ENCODE data around the gene ARID5B. TPM values are rescaled to one million over a fixed set of nuclear protein-coding genes. Genes with fewer than 3 reads are reported as not detected.
A peak's percentile ranks its signal among the peaks of the same experiment; 100 is the strongest.

The ARID5B gene
- total RNA-seq, 1 experiment from 2014 or later = 15.7 TPM

DNA sequence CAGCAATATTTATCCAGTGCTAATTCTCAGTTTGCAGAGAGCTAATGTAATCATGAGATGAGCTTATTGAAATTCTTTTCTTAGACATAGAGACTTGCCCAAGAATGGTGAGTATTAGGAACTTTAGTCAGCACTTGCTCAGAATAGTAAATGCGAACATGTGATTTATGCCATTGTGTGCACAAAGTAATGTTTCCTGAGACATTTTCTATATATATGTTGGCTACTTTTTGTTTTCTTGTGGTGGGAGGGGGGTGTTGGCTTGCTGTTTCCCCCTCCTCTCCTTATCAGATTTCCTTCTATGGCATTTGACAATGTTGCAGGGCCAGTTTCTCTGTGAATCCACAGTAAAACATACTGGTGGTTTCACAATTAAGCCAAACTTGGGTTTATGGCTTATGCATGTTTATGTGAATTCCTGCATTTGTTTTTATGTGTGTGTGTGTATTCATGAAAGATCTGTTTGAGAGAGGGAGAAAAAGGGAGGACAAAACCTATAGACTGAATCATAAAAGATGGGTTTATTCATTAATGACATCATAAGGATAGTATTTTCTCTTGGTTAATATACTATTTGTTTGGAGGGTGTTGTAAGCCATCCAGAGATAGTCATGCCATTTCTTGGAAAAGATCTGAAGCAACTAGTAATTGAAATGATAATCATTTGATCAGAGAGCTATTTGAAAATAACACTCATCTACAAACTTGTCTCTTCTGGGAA is 36.3 kb downstream of the ARID5B start:
- DNase-seq (ENCODE audit: low read depth) = no peak

DNA sequence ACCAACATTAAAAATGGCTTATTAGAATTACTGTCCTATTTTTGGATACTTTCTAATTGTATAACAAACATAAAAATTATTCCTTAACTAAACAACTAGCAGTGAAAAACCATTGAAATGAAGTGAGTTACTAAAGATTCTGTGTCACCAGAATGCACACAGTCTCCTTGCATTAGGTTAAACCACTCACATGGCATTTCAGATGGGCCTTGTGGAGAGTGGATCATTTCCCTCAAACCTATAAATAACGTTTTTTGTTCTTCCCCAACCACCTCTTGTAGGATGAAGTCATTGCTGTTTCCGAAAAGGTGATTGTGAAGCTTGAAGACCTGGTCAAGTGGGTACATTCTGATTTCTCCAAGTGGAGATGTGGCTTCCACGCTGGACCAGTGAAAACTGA is 38.4 kb downstream of the ARID5B start:
- DNase-seq (ENCODE audit: low read depth) = no peak

DNA sequence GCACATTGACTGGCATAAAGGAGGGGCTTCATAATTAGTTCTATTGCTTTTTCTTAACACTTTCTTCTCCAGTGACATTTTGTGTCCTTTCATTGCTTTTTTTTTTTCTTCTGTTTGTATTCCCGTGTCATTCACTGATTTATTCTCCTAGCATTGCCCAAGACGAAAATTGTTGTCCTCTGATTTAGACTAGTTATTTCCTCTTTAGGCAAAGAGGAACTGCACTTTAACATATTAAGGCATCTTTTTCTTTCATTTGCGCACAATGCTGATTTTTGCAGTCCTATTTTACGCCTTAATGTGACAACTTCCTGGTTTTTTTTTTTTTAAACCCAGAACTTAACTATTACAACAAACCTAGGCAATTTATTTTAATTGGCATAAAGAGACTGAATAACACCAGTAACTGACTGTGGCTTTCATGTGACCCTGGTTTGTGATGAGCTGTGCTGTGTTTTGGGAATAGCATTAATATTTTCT is 39.7 kb downstream of the ARID5B start:
- DNase-seq (ENCODE audit: low read depth) = no peak

DNA sequence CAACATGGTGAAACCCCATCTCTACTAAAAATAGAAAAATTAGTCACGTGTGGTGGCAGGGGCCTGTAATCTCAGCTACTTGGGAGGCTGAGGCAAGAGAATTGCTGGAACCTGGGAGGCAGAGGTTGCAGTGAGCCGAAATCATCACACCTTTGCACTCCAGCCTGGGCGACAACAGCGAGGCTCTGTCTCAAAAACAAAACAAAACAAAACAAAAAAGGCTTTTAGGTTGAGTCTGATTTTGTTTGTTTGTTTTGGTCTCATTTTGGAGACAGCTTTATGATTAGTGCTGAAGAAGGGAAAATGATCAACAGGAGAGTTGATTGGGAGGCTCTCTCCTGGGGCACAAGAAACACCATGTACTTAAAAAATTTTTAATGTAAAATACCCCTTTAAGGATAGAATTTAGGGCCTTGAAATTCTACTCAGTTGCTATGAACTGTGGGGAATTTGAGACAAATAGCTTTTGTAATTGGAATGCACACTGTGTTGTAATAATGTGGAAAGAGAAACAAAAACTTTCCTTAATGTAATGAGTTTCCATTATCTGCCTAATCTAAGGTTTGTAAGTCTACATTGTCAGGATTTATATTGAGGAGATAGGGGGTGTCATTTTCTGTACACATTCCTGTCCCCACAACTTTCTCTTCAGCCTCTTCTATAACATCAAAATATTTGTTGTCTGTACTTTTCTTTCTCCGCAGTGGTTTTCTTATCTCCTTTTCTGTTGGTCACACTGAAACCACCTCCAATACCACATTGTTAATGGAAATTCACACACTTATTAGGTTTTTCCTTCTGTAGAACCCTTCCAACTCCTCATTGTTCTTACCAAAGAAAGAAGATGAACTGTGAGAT is 41.3 kb downstream of the ARID5B start:
- peak; percentile 39 for DNase-seq (ENCODE audit: low read depth)

DNA sequence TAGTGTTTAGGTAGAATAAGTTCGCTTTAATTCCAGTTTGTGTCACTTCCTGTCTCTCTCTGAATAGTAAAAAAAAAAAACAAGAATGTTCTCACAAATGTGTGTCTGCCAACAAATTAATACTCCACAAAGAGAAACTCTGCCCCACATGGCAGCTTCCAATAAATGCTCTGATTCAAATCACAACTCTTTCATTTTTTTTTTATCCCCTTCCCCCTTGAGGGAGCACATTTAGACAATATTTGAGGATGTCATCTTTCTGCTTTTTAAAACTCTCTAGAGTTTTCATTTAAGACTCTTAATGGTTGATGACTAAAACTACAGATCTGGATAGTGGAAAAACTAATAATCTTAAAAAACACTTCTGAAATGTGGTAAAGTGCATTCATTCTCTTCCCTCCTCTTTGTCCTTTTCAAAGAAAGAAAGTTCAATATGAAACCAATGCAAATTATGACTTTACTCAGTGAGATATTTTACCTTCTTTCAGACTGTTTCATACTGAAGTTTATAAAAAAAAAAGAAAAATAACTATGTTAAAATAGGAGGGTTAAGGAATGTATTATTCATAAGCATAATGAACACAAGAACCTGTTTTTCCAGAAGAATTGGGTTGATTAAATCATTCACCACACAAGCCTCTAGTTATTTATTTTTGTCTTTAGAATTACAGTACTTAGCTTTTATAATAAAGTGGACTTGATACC is 42.3 kb downstream of the ARID5B start:
- DNase-seq (ENCODE audit: low read depth) = peak; percentile 52

DNA sequence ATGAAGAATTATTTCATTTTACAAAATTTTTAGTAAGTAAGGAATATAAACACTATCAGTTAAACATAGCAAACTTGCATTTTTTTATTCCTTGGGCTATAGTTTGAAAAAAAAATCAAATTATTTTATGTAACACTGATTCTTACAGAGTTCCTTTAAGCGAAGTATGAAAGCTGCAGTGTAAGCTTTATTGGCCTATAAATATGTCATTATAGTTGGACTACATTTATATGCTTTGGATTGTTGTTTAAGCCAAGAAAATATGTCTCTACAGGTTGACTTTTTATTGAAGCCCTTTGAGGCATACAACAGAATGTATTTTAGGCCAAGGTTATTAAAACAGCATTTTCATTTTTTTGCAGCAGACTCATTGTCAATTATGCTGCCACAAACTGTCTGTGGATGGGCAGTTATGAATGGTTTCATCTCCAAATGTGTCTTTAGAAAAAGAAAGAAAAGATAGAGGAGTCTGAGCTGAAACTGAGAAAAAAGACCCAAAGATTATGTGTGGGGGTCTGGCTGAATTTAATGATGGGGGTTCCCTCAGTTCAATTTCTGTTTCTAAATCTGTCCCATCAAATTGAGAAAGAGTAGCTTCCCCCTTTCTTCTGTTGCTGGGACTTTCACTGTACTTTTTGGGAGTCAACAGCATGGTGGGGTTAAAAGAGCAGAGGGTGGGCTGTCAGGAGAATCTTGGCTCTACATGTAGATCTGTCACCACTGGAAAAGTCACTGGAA is 43.1 kb downstream of the ARID5B start:
- no peak for DNase-seq (ENCODE audit: low read depth)

DNA sequence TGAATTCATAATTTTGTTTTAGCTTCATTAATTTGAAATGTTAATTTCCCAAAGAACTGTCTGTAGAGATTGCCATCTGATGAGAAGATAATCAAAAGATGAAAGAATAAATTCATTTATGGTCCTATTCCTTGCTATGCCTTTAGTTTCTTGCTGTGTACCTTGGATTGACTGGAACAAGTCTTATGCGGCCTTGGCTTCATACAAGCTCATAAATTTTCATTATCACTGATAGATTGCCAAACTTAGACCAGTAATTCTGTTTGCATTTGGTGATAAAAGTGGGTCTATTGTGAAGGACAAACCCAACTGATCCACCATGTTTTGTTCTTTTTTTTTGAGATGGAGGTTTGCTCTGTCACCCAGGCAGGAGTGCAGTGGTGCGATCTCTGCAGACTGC is 48.2 kb downstream of the ARID5B start:
- DNase-seq (ENCODE audit: low read depth) = no peak

DNA sequence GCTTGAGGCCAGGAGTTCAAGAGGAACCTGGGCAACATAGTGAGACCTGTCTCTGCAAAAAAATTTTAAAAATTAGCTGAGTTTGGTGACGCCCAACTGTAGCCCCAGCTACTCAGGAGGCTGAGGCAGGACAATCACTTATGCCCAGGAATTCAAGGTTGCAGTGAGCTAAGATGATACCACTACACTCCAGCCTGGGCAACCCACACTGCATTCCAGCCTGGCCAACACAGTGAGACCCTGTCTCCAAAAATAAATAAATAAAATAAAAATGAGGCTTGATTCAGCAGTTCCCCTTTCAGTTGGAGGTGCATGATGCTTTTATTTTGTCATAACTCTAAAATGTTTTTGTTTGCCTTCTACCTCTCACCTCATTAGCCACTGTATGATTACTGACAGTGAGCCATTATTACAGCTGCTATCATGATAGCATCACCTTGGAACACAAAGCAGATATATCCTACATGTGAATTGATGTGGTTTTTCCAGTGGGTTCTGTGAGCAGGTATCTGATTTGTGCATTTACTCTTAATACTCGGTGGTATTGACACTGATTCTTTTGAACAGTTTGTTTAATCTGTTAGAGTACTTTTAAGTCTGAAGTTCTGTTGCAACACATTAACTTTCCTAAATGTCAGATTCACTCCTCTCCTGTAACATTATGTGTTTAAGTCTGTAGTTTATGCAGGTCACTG is 49.1 kb downstream of the ARID5B start:
- DNase-seq (ENCODE audit: low read depth) = no peak

DNA sequence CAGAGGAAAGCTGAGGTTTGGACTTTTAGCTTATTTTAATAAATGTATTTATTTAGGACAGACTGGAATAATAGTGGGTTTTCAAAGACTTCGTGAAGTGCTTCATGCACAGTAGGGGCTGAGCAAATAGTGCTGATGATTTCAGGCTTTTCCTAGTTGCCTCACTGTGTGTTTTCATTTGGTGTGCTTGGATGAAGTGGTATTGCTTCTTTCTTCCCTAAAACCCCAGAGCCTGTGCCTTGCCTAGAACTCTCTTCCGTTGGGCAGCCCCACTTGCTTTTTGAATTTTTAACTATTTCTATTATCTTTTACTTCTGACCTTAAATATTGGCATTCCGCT is 49.6 kb downstream of the ARID5B start:
- DNase-seq (ENCODE audit: low read depth) = no peak

DNA sequence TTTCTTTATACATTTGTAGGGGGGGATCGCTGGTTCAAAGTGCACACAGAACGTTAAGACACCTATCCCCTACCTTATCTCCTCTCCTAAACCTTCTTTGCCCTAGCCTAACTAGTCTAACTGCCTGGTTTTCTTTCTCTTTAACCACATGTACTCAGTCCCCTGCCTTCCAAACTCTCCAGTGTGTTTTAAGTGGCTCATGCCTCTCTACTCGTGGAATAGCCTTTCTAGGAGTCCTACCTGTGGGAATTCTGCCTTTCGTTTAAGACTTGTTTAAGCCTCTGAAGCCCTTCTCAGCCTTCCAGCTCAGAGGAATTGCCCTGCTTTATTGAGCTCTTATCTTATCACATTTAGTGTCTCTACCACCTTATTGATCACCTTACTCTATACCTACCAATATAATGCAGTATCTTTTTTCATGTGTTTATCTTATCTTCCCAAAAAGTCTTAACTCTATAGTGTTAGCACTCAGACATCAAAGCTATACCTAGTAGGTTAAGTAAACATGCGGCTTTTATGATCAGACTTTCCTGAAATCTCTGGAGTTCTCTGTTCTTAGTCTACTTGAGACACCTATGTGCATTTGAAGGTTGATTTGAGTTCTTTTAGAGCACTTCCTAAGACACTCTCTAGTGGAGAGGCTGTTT is 50.7 kb downstream of the ARID5B start:
- DNase-seq (ENCODE audit: low read depth) = no peak

DNA sequence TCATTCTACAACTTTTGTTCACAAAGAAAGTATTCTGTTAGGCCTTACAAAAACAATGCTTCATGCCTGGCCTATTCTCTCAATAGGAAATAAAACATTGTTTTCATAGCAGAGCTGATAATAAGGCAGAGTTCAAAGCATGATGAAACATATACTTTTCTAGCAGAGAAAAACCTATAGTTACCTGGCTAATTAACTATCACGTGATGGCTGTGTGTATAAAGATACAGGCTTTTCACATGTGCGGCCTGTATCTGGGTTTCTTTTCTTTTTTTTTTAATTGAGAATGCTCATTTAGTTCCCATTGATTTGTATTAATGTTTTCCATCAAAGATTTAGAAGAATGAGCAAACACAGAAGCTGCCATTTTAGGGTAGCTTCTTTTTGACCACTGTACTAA is 51.7 kb downstream of the ARID5B start:
- no peak for DNase-seq (ENCODE audit: low read depth)

DNA sequence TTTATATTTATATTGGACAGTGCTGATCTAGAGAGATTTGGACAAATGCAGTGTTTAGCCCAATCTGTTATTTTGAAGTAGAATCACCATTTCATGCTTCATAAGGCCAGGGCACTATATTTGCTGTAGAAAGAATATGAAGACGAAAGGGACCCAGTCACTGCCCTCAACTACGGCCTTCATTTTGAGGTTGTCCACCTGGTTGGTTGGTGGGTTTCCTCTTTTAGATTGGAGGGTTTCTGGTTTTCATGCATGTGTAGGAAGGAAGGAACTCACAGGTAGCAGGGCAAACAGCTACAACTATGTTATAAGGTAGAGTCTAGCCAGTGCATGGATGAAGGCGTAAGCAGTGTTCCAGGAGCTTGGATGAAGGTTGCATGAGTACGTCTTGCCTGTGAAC is 56.3 kb downstream of the ARID5B start:
- DNase-seq (ENCODE audit: low read depth) = no peak

DNA sequence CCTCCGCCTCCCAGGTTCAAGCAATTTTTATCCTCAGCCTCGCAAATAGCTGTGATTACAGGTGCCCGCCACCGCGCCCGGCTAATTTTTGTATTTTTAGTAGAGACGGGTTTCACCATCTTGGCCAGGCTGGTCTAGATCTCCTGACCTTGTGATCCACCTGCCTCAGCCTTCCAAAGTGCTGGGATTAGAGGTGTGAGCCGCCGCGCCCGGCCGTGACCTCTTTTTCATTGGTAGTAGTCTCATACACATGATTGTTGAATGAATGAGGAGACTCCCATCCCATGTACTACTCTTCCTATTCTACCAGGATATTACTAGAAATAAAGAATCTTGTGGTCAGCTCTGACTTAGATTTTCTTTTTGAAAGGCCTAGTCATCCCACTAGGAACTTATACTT is 56.8 kb downstream of the ARID5B start:
- no peak for DNase-seq (ENCODE audit: low read depth)

DNA sequence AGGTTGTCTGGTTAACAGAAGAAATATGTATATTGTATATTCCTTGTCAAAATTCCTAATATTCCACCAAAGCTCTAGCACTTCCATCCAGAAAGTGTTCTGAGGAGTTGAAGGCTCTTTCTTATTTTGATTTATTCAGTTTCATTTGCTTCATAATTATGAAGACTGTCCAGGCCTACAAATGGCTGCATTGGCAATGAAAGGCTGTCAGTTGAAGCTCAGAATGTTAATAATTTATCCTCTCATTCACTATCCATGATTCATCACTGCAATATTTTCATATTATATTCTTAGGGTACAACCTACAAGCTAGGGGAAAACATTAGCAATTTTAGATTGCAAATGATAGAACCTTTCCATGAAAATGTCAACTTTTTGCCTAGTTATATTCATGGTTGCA is 57.3 kb downstream of the ARID5B start:
- no peak for DNase-seq (ENCODE audit: low read depth)

DNA sequence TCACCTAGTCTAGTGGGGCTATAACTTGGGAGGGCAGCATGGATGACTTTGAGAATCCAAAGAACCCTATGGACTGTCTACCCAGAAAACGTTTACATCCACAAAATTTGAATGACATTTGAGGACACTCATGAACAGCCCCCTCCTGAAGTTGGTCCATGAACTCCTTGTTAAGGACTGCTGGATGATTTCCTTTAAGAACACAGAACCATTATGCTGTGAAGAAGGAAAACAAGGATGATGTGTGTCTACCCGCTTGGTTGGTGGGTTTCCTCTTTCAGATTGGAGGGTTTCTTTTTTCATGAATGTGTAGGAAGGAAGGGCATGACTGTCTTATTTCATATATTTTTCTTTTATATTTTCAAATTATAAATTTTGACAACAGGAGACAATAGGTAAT is 58.3 kb downstream of the ARID5B start:
- DNase-seq (ENCODE audit: low read depth) = peak; percentile 18

DNA sequence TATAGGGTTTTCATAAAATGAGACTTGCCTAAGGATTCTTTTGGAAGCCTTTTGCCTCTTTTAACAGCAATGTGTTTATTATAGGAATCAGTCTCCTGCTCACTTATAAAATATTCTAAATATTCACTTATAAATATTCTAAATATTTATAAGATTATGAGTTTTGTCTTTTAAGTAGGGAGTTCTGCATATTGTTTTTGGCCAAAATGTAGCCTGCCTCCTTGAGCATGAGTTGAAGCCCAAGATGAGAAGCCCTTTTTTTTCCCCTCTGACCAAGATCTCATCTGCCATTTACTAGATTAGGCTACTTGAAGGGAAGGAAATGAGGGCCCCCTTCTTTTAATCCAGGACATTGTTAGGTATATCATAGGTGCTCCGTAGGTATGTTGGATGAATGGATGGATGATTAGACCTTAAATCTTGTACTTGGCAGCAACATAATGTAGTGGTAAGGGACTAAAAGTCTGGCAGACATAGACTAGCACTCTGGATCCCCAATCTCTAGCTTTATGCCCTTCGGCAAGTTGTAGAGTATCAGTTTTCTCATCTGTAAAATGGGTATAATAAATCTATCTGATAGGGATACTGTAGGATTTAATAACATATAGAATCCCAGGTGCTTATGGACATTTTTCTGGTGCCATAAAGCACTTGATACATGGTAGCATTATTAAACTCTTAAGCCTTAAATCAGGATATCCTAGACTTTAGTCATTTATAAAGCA is 59.1 kb downstream of the ARID5B start:
- no peak for DNase-seq (ENCODE audit: low read depth)

DNA sequence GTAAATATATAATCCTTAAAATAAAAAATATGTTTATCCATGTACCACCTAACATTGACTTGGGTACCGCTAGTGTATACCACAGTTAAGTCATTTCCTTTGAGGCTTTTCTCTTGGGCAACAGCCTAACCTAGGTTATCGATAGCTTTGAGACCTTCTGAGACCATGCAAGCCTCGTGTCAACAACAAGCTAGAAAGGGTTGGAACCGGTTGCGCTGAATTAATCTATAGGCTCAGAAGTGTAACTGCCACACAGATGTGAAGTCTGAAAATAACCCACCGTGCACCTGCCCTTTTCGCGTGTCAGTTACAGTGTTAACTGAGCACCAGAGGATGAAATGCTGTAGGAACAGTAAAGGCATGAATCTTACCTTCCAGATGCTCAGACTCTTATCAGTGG is 59.8 kb downstream of the ARID5B start:
- DNase-seq (ENCODE audit: low read depth) = no peak

DNA sequence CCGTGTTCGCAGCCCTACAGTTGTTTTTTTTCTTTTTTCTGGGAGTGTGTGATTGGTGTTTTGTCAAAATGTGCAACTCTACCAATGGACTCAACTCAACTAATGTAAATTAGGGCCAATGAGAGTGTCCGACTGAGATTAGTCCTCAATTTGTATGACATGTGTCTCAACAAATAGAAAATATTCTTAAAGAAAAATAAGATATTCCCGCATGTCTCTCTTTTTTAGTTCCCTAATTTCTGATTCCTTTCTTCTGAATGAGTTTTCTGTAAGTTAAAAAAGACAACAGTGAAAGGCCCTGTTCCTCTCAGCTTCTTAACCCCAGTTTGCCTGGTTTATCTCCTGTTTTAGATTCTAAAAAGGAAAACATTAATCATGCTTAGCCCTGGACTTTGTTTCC is 61.5 kb downstream of the ARID5B start:
- no peak for DNase-seq (ENCODE audit: low read depth)

DNA sequence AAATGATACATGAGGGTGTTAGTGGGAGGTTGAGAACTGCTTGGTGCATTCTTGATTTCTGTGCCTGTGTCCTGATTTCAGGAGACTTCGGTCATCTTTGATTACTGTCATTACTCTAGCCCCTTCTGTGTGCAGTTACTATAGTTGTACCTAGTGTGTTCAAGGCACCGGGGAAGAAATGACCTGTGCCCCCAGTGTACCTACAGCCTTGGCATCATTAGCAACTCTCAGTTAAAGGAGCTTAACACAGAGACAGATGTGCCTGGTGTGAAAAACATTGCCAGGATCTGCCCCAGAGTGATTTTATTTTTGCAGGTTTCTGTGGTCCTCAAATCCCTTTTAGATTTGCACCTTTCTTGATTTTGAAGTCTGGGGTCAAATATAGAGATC is 62.2 kb downstream of the ARID5B start:
- DNase-seq (ENCODE audit: low read depth) = no peak

DNA sequence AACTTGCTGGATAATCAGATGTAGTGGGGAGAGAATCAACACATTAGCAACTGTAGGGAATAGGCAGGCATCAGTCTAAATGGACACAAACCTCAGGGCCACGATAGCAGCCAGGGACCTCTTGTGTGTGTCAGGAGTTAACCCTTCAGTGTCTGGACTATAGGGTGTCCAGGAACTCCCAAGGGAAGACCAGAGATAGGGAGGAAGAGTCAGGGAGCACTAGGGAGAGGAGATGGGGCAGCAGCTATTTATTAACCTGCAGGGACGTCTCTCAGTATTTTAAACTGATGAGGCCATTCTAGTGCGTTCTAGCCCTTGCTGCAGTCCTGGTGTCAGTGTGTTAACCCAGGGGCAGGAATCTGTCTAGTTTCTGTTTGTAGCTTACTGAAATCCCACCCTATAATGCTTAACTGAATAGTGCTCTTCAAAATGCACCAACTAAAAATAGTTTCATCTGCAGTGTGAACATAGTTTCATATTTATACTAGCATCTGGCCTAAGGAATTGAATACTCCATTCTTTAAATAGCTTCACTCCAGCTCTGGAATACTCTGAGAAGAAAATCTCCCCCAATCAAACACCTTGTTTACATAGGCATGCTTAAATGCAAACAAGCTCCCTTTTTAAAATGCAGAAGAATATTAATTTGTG is 62.7 kb downstream of the ARID5B start:
- no peak for DNase-seq (ENCODE audit: low read depth)
